ENCODE results near the gene SPIRE1.

SPIRE1 gene

GRCh38 chr18:12657684-12658425 lies at the start of gene SPIRE1:
SPIRE1 (minus strand) TSS chr18:12658107; CDS start chr18:12657866, 241 bp downstream.
- DNase-seq, result no peak

GRCh38 chr18:12703664-12704063 lies 45.8 kb upstream of the SPIRE1 start:
- no peak for DNase-seq

GRCh38 chr18:12703096-12703567 lies 45.2 kb upstream of the SPIRE1 start:
- no peak for DNase-seq

GRCh38 chr18:12702221-12703095 lies 44.6 kb upstream of the SPIRE1 start, which contains the start of the genes CEP76 and PSMG2:
CEP76 (minus strand) TSS chr18:12702723; CDS start chr18:12702548, 175 bp downstream.
PSMG2 (plus strand) TSS chr18:12703042; CDS start chr18:12703108, 66 bp downstream.
- DNase-seq, result peak; percentile 78

GRCh38 chr18:12701161-12701560 lies 43.3 kb upstream of the SPIRE1 start:
- no peak for DNase-seq

- DNase-seq, result no peak
Measured at GRCh38 chr18:12699747-12700146, 41.8 kb upstream of the SPIRE1 start.

- no peak for DNase-seq
Measured at GRCh38 chr18:12694032-12694431, 36.1 kb upstream of the SPIRE1 start.

GRCh38 chr18:12692206-12692605 lies 34.3 kb upstream of the SPIRE1 start:
- no peak for DNase-seq

- no peak for DNase-seq
Measured at GRCh38 chr18:12689256-12689850, 31.4 kb upstream of the SPIRE1 start.

GRCh38 chr18:12686100-12686499 lies 28.2 kb upstream of the SPIRE1 start:
- DNase-seq, result no peak

GRCh38 chr18:12679183-12679786 lies 21.4 kb upstream of the SPIRE1 start:
- no peak for DNase-seq

GRCh38 chr18:12668041-12668440 lies 10.1 kb upstream of the SPIRE1 start:
- no peak for DNase-seq

GRCh38 chr18:12659904-12660605 lies 2.1 kb upstream of the SPIRE1 start:
- DNase-seq, result no peak

- no peak for DNase-seq
Measured at GRCh38 chr18:12658426-12659138, 675 bp upstream of the SPIRE1 start.

GRCh38 chr18:12656938-12657683 lies 796 bp downstream of the SPIRE1 start:
- no peak for DNase-seq

- no peak for DNase-seq
Measured at GRCh38 chr18:12656605-12656937, 1.3 kb downstream of the SPIRE1 start.

- no peak for DNase-seq
Measured at GRCh38 chr18:12654971-12655370, 2.9 kb downstream of the SPIRE1 start.

- DNase-seq, result no peak
Measured at GRCh38 chr18:12652861-12653401, 5.0 kb downstream of the SPIRE1 start.

- DNase-seq, result no peak
Measured at GRCh38 chr18:12651651-12652050, 6.3 kb downstream of the SPIRE1 start.

GRCh38 chr18:12647773-12648172 lies 10.1 kb downstream of the SPIRE1 start:
- no peak for DNase-seq
